ENCODE data around the gene PRODH2.
"Not testable (repeated sequence)": the region's sequence is repeated elsewhere in the genome, so short reads cannot be mapped to it uniquely, and the experiment has no call there.

PRODH2 gene

DNA sequence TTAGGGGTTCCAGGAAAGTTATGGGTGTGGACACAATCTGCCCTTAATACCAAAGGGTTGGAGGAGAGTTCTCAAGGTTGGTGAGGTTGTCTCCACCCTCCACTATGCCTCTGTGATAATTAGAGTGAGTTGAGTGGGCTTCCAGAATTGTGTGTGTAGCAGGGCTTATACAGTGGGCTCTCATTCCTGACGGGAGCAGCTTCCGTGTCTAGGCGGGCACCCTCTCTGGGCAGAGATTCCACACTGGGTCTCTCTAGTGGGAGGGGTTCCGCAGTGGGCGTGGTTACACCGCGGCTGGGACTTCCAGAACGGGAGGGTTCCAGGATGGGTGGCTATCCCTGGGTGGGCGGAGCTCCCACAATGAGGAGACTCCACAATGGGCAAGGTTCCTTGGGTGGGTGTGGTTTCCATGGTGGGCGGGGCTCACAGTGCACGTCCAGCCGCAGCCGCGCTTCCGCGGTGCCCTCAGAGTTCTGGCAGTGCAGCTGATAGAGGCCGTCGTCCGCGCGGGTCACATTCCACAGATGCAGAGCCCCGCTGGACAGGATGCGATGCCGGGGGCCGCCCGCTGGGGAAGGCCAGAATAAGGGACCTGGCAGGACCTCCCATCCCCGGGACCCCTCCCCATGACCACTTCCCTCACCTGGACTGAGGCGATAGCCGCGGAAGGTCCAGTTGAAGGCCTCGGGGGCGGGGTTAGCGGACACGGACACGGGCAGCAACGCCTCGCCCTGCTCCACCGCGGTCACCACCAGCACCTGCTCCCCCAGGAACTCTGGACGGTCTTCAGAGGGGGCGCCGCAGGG is 31.2 kb upstream of the PRODH2 start:
- peak in 1 of 56 donors; percentile 21 for DNase-seq

DNA sequence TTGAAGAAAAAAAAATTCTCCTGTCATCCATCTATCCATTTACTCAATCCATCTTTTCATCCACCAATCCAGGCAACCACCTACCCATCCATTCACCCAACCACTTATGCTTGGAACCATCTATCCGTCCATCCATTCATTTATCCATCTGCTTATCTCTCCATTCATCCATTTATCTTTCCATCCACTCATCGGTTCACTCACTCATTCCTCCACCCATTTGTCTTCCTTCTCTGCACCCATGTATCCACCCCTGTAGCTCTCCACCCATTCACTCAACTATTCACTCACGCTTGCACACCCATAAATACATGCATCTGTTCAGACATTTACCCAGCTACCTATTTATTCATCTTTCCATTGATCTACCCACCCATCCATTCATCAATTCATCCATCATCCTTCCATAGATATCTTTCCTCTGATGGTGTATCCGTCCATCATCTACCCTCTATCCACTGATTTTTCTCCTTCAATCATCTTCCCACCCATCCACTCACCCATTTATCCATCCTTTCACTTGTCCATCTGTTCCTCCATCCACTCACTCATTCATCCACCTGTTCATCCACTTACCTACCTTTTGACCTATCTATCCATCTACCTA is 30.1 kb upstream of the PRODH2 start:
- DNase-seq: no peak

- DNase-seq: no peak
These were observed 29.4 kb upstream of the PRODH2 start for GRCh38 chr19:35841961-35842595.

DNA sequence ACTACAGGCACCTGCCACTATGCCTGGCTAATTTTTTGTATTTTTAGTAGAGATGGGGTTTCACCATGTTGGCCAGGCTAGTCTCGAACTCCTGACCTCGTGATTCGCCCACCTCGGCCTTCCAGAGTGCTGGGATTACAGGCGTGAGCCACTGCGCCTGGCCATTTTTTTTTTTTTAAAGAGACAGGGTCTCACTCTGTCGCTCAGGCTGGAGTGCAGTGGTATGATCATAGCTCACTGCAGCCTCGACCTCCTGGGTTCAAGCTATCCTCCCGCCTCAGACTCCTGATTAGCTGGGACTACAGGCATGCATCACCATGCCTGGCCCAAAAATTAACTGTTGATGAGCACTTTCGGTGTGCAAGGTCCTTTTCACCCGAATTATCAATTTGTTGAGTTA is 23.5 kb upstream of the PRODH2 start:
- not testable (repeated sequence) for DNase-seq

GRCh38 chr19:35833972-35834371 is 21.3 kb upstream of the PRODH2 start:
- no peak for DNase-seq

GRCh38 chr19:35832054-35832453 is 19.4 kb upstream of the PRODH2 start:
- DNase-seq: no peak

GRCh38 chr19:35830986-35831385 is 18.3 kb upstream of the PRODH2 start:
- DNase-seq: no peak

DNA sequence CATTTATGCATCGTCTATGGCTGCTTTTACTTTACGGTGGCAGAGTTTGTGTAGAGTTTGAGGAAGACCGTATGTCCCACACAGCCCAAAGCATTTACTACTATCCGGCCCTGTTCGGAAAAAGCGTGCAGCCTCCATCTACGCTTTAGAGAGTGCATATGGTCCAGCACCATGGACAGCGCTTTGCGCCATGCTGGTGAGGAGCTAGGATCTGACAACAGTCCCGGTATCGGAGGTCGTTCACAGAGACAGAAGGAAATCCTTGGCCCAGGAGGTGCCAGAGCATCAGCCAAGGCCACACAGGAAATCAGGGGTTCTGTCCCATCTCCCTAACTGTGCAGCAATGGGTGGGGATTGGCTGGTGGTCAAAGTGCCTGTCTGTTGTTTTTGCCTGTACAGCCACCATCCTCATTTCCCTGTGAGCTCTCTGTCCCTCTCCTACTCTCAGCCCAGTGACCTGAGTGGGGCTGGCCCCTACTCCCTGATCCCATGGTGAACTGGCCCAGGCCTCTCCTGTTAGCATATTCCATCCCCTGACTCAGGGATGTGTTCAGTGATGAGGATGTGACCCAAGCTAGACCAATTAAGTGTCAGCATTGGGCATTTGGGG is 16.2 kb upstream of the PRODH2 start:
- DNase-seq: peak in 26 of 56 donors; percentile 0 to 61 (median 18)

DNA sequence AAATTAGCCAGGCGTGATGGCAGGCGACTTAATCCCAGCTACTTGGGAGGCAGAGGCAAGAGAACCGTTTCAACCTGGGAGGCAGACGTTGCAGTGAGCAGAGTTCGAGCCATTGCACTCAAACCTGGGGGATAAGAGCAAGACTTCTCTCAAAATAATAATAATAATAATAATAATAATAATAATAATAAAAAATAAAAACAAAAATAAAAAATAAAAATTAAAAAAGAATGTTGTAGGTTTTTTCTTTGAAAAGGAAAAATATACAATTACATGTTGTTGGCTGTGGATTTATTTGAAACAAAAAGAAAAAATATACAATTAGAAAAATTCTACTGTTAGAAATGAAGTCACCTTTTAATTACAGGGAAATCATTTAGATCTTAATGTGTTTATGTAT is 11.5 kb upstream of the PRODH2 start:
- no peak for DNase-seq

DNA sequence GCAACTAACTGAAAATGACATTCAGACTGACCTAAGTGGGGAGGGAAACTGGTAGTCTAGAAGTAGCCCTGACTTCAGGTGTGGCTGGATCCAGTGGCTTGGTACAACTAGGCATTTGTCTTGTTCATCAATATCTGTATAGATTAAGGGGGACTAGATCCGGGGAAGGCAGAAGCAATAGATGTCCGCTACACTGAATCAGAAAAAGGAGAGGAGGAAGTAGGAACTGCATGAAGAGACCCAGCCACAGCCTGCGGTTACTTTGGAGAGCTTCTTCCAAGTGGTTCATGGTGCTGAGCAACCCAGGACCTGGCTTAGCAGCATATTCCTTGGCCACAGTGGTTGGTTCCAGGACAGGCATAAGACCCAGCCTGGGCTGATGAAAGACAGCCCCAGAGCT is 9.9 kb upstream of the PRODH2 start:
- DNase-seq: no peak

GRCh38 chr19:35818445-35818844 is 5.8 kb upstream of the PRODH2 start:
- DNase-seq: no peak

DNA sequence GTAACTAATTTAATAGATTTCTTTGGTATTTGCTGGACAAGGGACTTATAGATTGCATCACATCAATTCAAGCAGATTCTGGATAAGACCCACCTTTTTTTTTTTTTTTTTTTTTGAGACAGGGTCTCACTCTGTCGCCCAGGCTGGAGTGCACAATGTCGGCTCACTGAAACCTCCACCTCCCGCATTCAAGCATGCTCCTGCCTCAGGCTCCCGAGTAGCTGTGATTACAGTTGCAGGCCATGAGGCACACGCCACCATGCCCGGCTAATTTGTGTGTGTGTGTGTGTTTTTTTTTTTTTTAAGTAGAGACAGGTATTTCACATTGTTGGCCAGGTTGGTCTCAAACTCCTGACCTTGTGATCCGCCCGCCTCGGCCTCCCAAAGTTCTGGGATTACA is 4.2 kb upstream of the PRODH2 start:
- DNase-seq: no peak

DNA sequence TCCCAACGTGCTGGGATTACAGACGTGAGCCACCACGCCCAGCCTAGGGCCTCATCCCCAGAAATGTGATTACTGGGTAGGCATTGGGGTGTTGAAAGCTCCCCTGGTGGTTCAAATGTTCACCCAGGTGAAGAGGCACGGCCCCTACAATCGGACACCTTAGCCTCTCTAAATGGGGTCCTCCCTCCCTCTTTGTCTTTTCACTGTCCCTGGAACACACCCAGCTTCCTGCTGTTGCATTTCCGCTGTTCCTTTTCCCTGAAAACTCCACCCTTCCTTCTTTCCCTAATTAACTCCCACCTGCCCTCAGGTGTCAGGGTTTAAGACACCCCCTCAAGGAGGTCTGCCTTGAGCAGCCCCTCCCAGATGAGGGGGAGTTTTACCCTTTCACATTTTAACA is 3.6 kb upstream of the PRODH2 start:
- no peak for DNase-seq

DNA sequence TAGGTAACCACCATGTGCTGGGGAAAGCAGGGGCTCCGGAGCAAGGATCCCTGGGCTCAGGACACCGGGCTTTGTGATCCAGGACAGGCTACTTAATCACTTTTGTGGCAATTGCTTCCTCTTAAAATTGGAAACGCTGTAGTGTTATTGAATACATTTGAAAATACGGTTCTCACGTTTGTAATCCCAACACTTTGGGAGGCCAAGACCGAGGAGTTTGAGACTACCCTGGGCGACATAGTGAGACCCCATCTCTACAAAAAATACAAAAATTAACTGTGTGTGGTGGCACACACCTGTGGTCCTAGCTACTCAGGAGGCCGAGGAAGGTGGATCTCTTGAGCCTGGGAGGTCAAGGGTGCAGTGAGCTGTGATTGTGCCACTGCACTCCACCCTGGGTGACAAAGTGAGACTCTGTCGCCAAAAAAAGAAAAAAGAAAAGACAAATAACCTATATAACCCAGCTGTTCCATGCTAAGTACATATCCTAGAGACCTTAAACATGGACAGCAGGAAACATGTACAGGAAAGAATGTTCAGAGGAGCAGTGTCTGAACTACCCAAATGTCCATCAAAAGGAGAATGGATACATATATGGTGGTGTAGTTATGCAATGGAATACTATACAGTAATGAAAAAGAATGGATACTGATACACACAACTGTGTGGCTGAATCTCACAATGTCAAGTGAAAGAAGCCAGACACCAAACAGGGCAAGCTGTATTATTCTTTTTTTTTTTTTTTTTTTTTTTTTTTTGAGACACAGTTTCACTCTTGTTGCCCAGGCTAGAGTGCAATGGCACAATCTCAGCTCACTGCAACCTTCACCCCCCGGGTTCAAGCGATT is 622 bp upstream of the PRODH2 start:
- no peak for DNase-seq

DNA sequence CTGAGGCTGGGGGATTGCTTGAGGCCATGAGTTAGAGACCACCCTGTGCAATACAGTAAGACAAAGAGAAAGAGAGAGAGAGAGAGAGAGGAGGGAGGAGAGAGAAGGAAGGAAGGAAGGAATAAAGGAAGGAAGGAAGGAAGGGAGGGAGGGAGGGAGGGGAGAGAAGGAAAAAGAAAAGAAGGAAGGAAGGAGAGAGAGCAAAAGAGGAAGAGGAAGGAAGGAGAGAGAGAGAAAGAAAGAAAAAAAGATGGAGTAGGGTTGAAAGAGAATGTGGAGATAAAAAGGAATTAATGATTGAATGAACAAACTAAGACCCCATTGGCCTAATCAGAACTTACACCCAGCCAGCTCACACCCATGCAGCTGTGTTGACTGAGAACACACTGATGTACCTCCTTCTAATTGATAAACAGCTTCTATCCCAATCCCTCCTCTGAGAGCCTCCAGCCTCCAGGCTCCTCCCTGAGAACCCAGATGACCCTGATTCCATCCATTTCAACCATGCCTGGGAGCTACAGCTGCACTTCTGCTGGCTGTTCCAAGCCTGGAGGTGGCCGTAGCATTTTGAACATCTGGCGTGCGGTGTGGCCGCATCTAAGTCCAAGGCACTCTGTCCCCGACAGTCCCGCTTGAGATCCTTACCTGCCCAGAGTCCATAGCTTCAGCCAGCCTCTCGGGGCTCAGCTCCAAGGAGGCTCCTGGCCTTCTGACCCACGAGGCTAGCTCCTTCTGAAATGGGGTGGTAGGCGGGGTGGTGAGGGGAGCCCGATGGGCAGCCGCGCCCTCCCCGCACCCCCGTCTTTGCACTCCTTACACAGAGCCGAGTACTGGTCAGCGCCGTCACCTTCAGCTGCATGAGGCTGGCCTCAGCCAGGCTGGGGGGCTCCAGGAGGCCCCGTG is 1.1 kb downstream of the PRODH2 start:
- no peak for DNase-seq

DNA sequence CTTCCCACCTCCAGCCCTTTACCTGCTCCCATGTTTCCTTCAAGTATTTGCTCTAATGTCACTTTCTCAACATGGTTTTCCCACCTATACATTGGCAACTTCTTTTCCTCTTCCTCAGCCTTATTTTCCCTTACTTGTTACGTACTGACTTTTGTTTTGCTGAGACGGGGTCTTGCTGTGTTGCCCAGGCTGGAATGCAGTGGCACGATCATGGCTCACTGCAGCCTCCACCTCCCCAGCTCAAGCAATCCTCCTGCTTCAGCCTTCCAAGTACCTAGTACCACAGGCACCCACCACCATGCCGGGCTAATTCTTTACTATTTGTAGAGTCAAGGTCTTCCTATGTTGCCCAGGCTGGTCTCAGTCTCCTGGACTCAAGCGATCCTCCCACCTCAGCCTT is 5.0 kb downstream of the PRODH2 start:
- DNase-seq: no peak

DNA sequence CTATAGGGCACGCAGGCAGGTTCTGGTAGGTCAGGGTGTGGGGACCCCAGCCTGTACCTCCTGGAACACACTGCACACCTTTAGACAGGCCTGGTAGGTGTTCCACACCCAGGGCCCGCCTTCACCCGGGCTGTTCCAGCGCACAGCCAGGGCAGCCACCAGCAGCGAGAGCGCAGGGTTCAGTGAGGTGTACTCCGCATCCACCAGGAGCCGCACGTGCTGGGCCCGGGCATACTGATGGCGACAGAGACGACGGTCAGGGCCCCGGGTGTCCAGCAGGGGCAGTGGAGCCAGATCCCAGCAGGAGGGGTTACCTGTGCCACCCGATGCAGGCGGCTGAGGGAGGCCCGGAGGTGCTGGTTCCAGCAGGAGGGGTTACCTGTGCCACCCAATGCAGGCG is 6.0 kb downstream of the PRODH2 start:
- no peak for DNase-seq

GRCh38 chr19:35805526-35806102 is 7.0 kb downstream of the PRODH2 start:
- no peak for DNase-seq

DNA sequence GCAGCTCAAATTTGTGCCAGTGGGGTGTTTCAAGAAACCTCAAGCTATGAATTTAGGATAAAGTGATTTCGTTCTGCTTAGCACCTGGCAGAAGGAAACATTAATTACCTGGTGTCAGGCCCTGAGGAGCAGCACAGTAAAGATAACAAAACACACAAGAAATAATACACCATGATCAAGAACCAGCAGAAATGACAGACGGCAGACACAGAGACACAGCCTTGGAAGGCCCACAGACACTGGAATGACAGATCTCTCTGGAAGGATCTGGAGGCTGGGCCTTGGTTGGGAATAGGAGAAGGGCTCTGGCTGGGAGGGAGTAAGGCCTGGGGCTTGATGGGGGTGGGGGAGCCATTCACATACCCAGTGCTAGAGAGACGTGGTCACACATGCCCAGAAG is 10.8 kb downstream of the PRODH2 start:
- no peak for DNase-seq

- peak in 17 of 56 donors; percentile 2 to 59 (median 16) for DNase-seq
These were observed 15.0 kb downstream of the PRODH2 start for GRCh38 chr19:35797663-35798062.
